RWPE2 (cell line): ENCODE data around the gene NAV3.

Source experiments
- ATAC-seq: fragments of 200-7000 bp; cut with Tn5 transposase; 3 replicates; pipeline ENCODE4 v1.9.1; 2021; ENCODE audit warnings: low read depth
- DNase-seq: peaks from one replicate; pipeline ENCODE4 v3.0.0-alpha.2; 2020; ENCODE audit warnings: low spot score
- H3K27ac ChIP-seq: fragments of 450-650 bp; 2 replicates; pipeline ENCODE4 v1.5.1; 2017; ENCODE audit warnings: mild to moderate bottlenecking; ENCODE audit not compliant: poor library complexity, severe bottlenecking
- H3K27me3 ChIP-seq: fragments of 250-450 bp; sonication (Bioruptor Pico); 2 replicates; pipeline ENCODE4 v1.5.1; 2021; ENCODE audit warnings: mild to moderate bottlenecking, moderate library complexity; ENCODE audit not compliant: insufficient read depth, poor library complexity, severe bottlenecking
- H3K36me3 ChIP-seq: fragments of 250-450 bp; sonication (Bioruptor Pico); 2 replicates; pipeline ENCODE4 v1.5.1; 2020; ENCODE audit warnings: low read depth, mild to moderate bottlenecking, moderate library complexity
- H3K4me1 ChIP-seq: fragments of 250-450 bp; sonication (Bioruptor Pico); 2 replicates; pipeline ENCODE4 v1.5.1; 2021; ENCODE audit warnings: mild to moderate bottlenecking, moderate library complexity; ENCODE audit not compliant: insufficient read depth, poor library complexity, severe bottlenecking
- H3K4me3 ChIP-seq: fragments of 250-450 bp; sonication (Bioruptor Pico); 2 replicates; pipeline ENCODE4 v1.5.1; 2021; ENCODE audit warnings: mild to moderate bottlenecking, moderate library complexity; ENCODE audit not compliant: severe bottlenecking
- H3K9me3 ChIP-seq: fragments of 250-450 bp; sonication (Bioruptor Pico); 2 replicates; pipeline ENCODE4 v1.5.1; 2021; ENCODE audit warnings: mild to moderate bottlenecking, moderate library complexity; ENCODE audit not compliant: severe bottlenecking
- TF ChIP-seq, protein P1 (sequence below): fragments of 450-650 bp; IDR thresholded peaks from one replicate; pipeline ENCODE4 v1.5.1; 2017; ENCODE audit warnings: mild to moderate bottlenecking, moderate library complexity; ENCODE audit not compliant: poor library complexity, severe bottlenecking

The NAV3 gene

DNA sequence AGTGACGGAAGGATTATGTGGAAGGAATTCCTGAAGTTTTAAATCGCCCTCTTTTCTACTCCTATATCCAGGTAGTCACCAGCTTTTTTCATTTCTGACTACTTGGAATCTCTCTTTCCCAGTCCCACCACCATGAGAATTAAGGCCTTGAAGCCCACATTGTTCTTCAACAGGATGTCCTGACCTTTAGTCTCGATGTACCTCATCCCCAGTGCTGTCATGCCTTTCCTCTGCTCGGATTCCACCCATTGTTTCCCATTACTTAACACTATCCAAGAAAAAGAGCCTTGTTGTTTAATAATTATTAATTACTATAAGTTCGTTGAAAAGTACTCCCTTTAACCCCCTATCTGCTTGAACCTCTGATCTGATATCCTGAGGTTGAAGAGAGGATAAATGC lies 44.0 kb upstream of the NAV3 start:
- ATAC-seq (no peak), DNase-seq (no peak)
- no peaks in the 10 kb centered on the region for H3K36me3 ChIP-seq
- TF ChIP-seq, protein P1, sequence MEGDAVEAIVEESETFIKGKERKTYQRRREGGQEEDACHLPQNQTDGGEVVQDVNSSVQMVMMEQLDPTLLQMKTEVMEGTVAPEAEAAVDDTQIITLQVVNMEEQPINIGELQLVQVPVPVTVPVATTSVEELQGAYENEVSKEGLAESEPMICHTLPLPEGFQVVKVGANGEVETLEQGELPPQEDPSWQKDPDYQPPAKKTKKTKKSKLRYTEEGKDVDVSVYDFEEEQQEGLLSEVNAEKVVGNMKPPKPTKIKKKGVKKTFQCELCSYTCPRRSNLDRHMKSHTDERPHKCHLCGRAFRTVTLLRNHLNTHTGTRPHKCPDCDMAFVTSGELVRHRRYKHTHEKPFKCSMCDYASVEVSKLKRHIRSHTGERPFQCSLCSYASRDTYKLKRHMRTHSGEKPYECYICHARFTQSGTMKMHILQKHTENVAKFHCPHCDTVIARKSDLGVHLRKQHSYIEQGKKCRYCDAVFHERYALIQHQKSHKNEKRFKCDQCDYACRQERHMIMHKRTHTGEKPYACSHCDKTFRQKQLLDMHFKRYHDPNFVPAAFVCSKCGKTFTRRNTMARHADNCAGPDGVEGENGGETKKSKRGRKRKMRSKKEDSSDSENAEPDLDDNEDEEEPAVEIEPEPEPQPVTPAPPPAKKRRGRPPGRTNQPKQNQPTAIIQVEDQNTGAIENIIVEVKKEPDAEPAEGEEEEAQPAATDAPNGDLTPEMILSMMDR = no peak
- no peak overlapping the region for H3K27ac ChIP-seq
- no peaks in the 10 kb centered on the region for H3K9me3 ChIP-seq
- H3K4me1 ChIP-seq = no peaks in the 10 kb centered on the region
- H3K27me3 ChIP-seq = no peaks in the 10 kb centered on the region
- H3K4me3 ChIP-seq = no peak overlapping the region

DNA sequence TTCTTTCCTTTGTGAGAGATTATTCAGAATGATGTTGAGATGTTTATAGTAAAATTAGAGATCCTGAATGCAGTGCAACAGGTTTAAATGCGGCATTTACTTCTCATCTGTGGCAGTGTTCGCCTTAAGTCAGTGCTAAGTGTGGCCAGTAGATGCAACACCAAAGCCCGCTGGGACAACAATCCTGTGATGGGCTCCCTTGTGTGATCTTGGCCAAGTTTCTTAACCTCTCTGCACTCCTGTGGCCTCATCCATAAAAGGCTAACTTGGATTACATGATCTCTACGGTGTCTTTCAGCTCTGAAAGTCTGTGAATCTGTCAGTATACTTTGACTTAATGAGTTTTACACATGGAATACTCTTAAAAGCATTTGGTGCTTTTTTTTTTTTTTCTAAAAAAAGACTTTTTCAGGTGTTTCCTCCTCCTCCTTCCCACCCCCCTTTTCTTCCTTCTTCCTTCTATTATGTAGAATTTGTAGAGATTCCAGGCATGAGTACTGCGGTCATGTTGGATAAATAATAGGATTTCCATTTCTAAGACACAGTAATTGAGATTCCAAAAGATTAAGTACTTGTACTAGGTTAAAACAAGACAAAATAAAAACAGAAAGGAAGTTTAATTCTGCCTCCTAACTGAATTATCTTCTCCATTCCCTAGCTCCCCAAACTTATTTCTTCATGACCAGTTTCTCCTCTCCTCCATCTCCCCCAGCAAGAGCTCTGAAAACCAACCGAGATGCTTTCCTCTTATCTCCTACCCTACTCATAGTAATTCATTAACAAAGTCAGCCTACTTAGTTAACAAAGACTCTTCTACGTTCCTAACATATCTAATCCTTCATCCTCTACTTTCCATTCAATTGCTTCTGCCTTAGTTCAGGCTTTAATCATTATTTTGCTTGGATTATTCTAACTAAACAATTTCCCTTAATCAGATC lies 42.2 kb upstream of the NAV3 start:
- DNase-seq (no peak), ATAC-seq (no peak)
- Histone ChIP-seq H3K4me1 (no peaks in the 10 kb centered on the region), H3K27ac (no peak overlapping the region), H3K36me3 (no peaks in the 10 kb centered on the region), H3K27me3 (no peaks in the 10 kb centered on the region), H3K9me3 (no peaks in the 10 kb centered on the region), H3K4me3 (no peak overlapping the region)
- TF ChIP-seq, protein P1 = no peak

DNA sequence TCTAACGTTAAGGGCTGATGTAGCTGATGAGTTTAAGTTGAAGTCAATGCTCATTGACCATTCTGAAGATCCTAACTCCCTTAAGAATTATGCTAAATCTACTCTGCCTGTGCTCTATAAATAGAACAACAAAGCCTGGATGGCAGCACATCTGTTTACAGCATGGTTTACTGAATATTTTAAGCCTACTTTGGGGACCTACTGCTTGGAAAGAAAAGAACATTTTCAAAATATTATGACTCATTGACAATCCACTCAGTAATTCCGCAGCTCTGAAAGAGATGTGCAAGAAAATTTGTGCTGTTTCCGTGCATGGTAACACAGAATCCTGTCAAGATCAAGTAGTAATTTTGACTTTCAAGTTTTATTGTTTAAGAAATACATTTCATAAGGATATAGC lies 35.0 kb upstream of the NAV3 start:
- no peaks in the 10 kb centered on the region for H3K36me3 ChIP-seq
- no peak overlapping the region for H3K27ac ChIP-seq
- H3K4me1 ChIP-seq = peaks cover 2% of the 10 kb centered on the region
- DNase-seq (no peak), ATAC-seq (no peak)
- no peaks in the 10 kb centered on the region for H3K9me3 ChIP-seq
- TF ChIP-seq, protein P1 = no peak
- no peaks in the 10 kb centered on the region for H3K27me3 ChIP-seq
- no peak overlapping the region for H3K4me3 ChIP-seq

DNA sequence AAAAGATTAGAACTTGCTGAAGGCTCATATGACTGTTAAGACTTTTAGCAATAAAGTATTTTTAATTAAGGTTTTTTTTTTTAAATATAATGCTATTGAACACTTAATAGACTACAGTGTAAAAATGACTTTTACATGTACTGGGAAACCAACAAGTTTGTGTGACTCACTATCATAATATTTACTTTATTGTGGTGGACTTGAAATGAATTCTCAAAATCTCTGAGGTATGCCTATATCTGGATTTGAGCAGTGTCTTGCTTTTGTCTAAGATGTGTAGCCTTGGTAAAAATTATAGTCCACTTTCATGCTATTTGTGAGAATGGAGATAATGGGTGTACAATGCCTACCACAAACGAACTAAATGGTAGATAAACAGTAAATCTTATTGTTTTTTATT lies 33.9 kb upstream of the NAV3 start:
- DNase-seq (no peak), ATAC-seq (peak; percentile 61)
- TF ChIP-seq, protein P1 = no peak
- Histone ChIP-seq H3K27me3 (no peaks in the 10 kb centered on the region), H3K9me3 (no peaks in the 10 kb centered on the region), H3K36me3 (no peaks in the 10 kb centered on the region), H3K27ac (no peak overlapping the region), H3K4me3 (no peak overlapping the region), H3K4me1 (peaks cover 2% of the 10 kb centered on the region)

DNA sequence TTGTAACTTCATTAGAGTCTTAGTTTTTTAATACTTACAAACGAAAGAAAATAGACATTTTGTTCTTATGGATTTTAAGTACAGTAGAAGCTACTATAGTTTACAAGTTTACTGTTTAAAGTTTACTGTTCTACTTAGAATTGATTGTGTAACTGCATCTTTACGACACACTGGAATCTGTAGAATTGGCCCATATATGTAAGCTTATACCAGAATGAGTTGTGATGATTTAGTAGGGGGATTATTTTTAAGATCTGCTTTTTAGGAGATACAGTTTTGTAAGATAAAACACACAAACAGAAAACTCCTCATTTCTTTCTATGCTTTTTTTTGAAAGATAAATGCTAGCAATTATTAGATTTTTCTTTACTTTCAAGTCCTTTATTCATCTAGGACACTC lies 30.2 kb upstream of the NAV3 start:
- peaks cover 2% of the 10 kb centered on the region for H3K4me1 ChIP-seq
- ATAC-seq = no peak
- H3K36me3 ChIP-seq = no peaks in the 10 kb centered on the region
- H3K9me3 ChIP-seq = no peaks in the 10 kb centered on the region
- H3K27ac ChIP-seq = no peak overlapping the region
- no peaks in the 10 kb centered on the region for H3K27me3 ChIP-seq
- no peak overlapping the region for H3K4me3 ChIP-seq
- TF ChIP-seq, protein P1 = no peak
- DNase-seq = no peak
